NCI-H2171 (cell line): Measurements from ENCODE around the gene DAD1.
"Not testable (repeated sequence)": the region's sequence is repeated elsewhere in the genome, so short reads cannot be mapped to it uniquely, and the experiment has no call there.

ENCODE experiments used
- DNase-seq: peaks from one replicate; lab custom pipeline; 2025; lab: John Stamatoyannopoulos, UW

The DAD1 gene

GRCh38 chr14:22589096-22589839 lies at the start of gene DAD1:
DAD1 (minus strand) TSS chr14:22589224; CDS start chr14:22589157, 67 bp downstream.
- peak; percentile 100 for DNase-seq

- DNase-seq, result not testable (repeated sequence)
These were observed 47.0 kb upstream of the DAD1 start for GRCh38 chr14:22635980-22636379.

GRCh38 chr14:22634233-22634900 lies 45.3 kb upstream of the DAD1 start:
- no peak for DNase-seq

- no peak for DNase-seq
These were observed 41.5 kb upstream of the DAD1 start for GRCh38 chr14:22630486-22630885.

GRCh38 chr14:22630066-22630465 lies 41.0 kb upstream of the DAD1 start:
- no peak for DNase-seq

- no peak for DNase-seq
These were observed 40.3 kb upstream of the DAD1 start for GRCh38 chr14:22629361-22629760.

- DNase-seq, result no peak
These were observed 38.7 kb upstream of the DAD1 start for GRCh38 chr14:22627506-22628263.

- no peak for DNase-seq
These were observed 37.6 kb upstream of the DAD1 start for GRCh38 chr14:22626590-22626989.

- no peak for DNase-seq
These were observed 34.0 kb upstream of the DAD1 start for GRCh38 chr14:22623047-22623446.

GRCh38 chr14:22622255-22622654 lies 33.2 kb upstream of the DAD1 start:
- no peak for DNase-seq

GRCh38 chr14:22615765-22616164 lies 26.7 kb upstream of the DAD1 start:
- DNase-seq, result not testable (repeated sequence)

GRCh38 chr14:22614240-22614799 lies 25.3 kb upstream of the DAD1 start:
- no peak for DNase-seq

- DNase-seq, result no peak
These were observed 24.8 kb upstream of the DAD1 start for GRCh38 chr14:22613736-22614239.

- no peak for DNase-seq
These were observed 24.2 kb upstream of the DAD1 start for GRCh38 chr14:22613106-22613695.

GRCh38 chr14:22610931-22611330 lies 21.9 kb upstream of the DAD1 start:
- DNase-seq, result no peak

- DNase-seq, result no peak
These were observed 18.3 kb upstream of the DAD1 start for GRCh38 chr14:22607291-22607690.

- peak; percentile 35 for DNase-seq
These were observed 17.4 kb upstream of the DAD1 start for GRCh38 chr14:22606380-22606779.

- no peak for DNase-seq
These were observed 13.8 kb upstream of the DAD1 start for GRCh38 chr14:22602862-22603261.

GRCh38 chr14:22601996-22602395 lies 13.0 kb upstream of the DAD1 start:
- no peak for DNase-seq

- no peak for DNase-seq
These were observed 12.4 kb upstream of the DAD1 start for GRCh38 chr14:22601456-22601855.

- no peak for DNase-seq
These were observed 11.0 kb upstream of the DAD1 start for GRCh38 chr14:22600027-22600426.

- no peak for DNase-seq
These were observed 10.3 kb upstream of the DAD1 start for GRCh38 chr14:22599349-22599748.
